ENCODE results near the gene BPI. TPM values are rescaled to one million over a fixed set of nuclear protein-coding genes. Genes with fewer than 3 reads are reported as not detected.

BPI gene
- total RNA-seq, 4 donors from 2014 or later: 0.27 to 11.5 (median 3.5) TPM; not detected in 1

GRCh38 chr20:38344107-38344701 lies 40.2 kb downstream of the BPI start:
- H3K4me3 ChIP-seq: no peak overlapping the region
- no peaks in the 10 kb centered on the region for H3K36me3 ChIP-seq
- no peaks in the 10 kb centered on the region for H3K27me3 ChIP-seq
- H3K9me3 ChIP-seq: no peaks in the 10 kb centered on the region
- intact Hi-C loops (cut with DNase I; ENCODE audit: low total_unique reads): no loop called here
- no peak for DNase-seq
- H3K27ac ChIP-seq: no peak overlapping the region
- no peaks in the 10 kb centered on the region for H3K4me1 ChIP-seq
- TF ChIP-seq POLR2A (IDR thresholded peaks at IDR 0.05): no peak
- no peak for TF ChIP-seq CTCF (IDR thresholded peaks at IDR 0.05)

- Histone ChIP-seq H3K36me3 (no peaks in the 10 kb centered on the region), H3K27me3 (no peaks in the 10 kb centered on the region), H3K4me3 (no peak overlapping the region), H3K4me1 (no peaks in the 10 kb centered on the region), H3K27ac (no peak overlapping the region), H3K9me3 (no peaks in the 10 kb centered on the region)
- TF ChIP-seq CTCF (IDR thresholded peaks at IDR 0.05) (no peak), POLR2A (IDR thresholded peaks at IDR 0.05) (no peak)
- no peak for DNase-seq
- intact Hi-C loops (cut with DNase I; ENCODE audit: low total_unique reads): no loop called here
Measured at GRCh38 chr20:38345643-38346042, 41.7 kb downstream of the BPI start.

GRCh38 chr20:38346247-38346651 lies 42.3 kb downstream of the BPI start, which contains the start of gene LBP:
Gene LBP (plus strand): TSS chr20:38346482. CDS start chr20:38346517, 35 bp downstream.
- no peak within 1 kb of the TSS for H3K27ac ChIP-seq
- no peaks in the 10 kb centered on the region for H3K4me1 ChIP-seq
- H3K27me3 ChIP-seq: no peaks in the 10 kb centered on the region
- DNase-seq: no peak
- intact Hi-C loops (cut with DNase I; ENCODE audit: low total_unique reads): no loop called here
- no peaks in the 10 kb centered on the region for H3K36me3 ChIP-seq
- TF ChIP-seq POLR2A (IDR thresholded peaks at IDR 0.05) (no peak), CTCF (IDR thresholded peaks at IDR 0.05) (no peak)
- no peak within 1 kb of the TSS for H3K4me3 ChIP-seq
- no peaks in the 10 kb centered on the region for H3K9me3 ChIP-seq

- Histone ChIP-seq H3K27ac (no peak overlapping the region), H3K4me1 (no peaks in the 10 kb centered on the region), H3K4me3 (no peak overlapping the region), H3K36me3 (no peaks in the 10 kb centered on the region), H3K9me3 (no peaks in the 10 kb centered on the region), H3K27me3 (no peaks in the 10 kb centered on the region)
- intact Hi-C loops (cut with DNase I; ENCODE audit: low total_unique reads): no loop called here
- no peak for DNase-seq
- TF ChIP-seq CTCF (IDR thresholded peaks at IDR 0.05) (no peak), POLR2A (IDR thresholded peaks at IDR 0.05) (no peak)
Measured at GRCh38 chr20:38346741-38347140, 42.8 kb downstream of the BPI start.

GRCh38 chr20:38349856-38350255 lies 45.9 kb downstream of the BPI start:
- intact Hi-C loops (cut with DNase I; ENCODE audit: low total_unique reads): no loop called here
- Histone ChIP-seq H3K4me1 (no peaks in the 10 kb centered on the region), H3K9me3 (no peaks in the 10 kb centered on the region), H3K4me3 (no peak overlapping the region), H3K27me3 (no peaks in the 10 kb centered on the region), H3K27ac (no peak overlapping the region), H3K36me3 (no peaks in the 10 kb centered on the region)
- DNase-seq: no peak
- TF ChIP-seq POLR2A (IDR thresholded peaks at IDR 0.05): no peak
- no peak for TF ChIP-seq CTCF (IDR thresholded peaks at IDR 0.05)
